ENCODE measurements around the gene ICA1L. TPM values are rescaled to one million over a fixed set of nuclear protein-coding genes. Genes with fewer than 3 reads are reported as not detected.
"Not testable (repeated sequence)": the region's sequence is repeated elsewhere in the genome, so short reads cannot be mapped to it uniquely, and the experiment has no call there.

Gene ICA1L
- total RNA-seq, 3 donors from 2014 or later: 9.5 to 14.5 (median 14.4) TPM

- TF ChIP-seq POLR2AphosphoS5 (IDR thresholded peaks at IDR 0.05) (no peak), POLR2A (IDR thresholded peaks at IDR 0.05) (no peak), CTCF (IDR thresholded peaks at IDR 0.05) (no peak)
- H3K4me1 ChIP-seq: peaks cover 0 to 4% of the 10 kb centered on the region in 2 donors
- intact Hi-C loops (cut with DNase I; ENCODE audit: low total_unique reads): no loop called here
- no peaks in the 10 kb centered on the region for H3K36me3 ChIP-seq
- peak overlapping the region; percentile 56 to 80 (median 76) for H3K4me3 ChIP-seq
- no peak for DNase-seq (ENCODE audit: low spot score in 2 of 2)
- H3K27me3 ChIP-seq: no peaks in the 10 kb centered on the region
- H3K27ac ChIP-seq: no peak overlapping the region
- H3K9me3 ChIP-seq: no peaks in the 10 kb centered on the region
Measured at GRCh38 chr2:202910698-202911097, 39.1 kb upstream of the ICA1L start.

- H3K4me1 ChIP-seq; H3K27ac ChIP-seq; H3K9me3 ChIP-seq; DNase-seq (ENCODE audit: low spot score in 2 of 2); H3K36me3 ChIP-seq; H3K27me3 ChIP-seq; intact Hi-C loops (cut with DNase I; ENCODE audit: low total_unique reads): not testable (repeated sequence)
- peak overlapping the region in 2 of 3 donors; percentile 76 to 80 for H3K4me3 ChIP-seq
Measured at GRCh38 chr2:202910250-202910649, 38.7 kb upstream of the ICA1L start.

- intact Hi-C loops (cut with DNase I; ENCODE audit: low total_unique reads): no loop called here
- H3K4me1 ChIP-seq: peaks cover 0 to 4% of the 10 kb centered on the region in 2 donors
- no peak overlapping the region for H3K4me3 ChIP-seq
Measured at GRCh38 chr2:202909394-202910192, 38.0 kb upstream of the ICA1L start.

GRCh38 chr2:202908186-202908585 lies 36.6 kb upstream of the ICA1L start:
- Histone ChIP-seq H3K4me1 (peaks cover 0 to 4% of the 10 kb centered on the region in 2 donors), H3K4me3 (no peak overlapping the region), H3K36me3 (no peaks in the 10 kb centered on the region), H3K27me3 (no peaks in the 10 kb centered on the region), H3K9me3 (no peaks in the 10 kb centered on the region), H3K27ac (no peak overlapping the region)
- DNase-seq (ENCODE audit: low spot score in 2 of 2): no peak
- intact Hi-C loops (cut with DNase I; ENCODE audit: low total_unique reads): no loop called here
- no peak for TF ChIP-seq POLR2AphosphoS5 (IDR thresholded peaks at IDR 0.05)
- no peak for TF ChIP-seq CTCF (IDR thresholded peaks at IDR 0.05)
- no peak for TF ChIP-seq POLR2A (IDR thresholded peaks at IDR 0.05)

More at GRCh38 chr2:202909394-202910192, 38.0 kb upstream of the ICA1L start:
- H3K27ac ChIP-seq: no peak overlapping the region
- no peaks in the 10 kb centered on the region for H3K9me3 ChIP-seq
- no peaks in the 10 kb centered on the region for H3K36me3 ChIP-seq
- no peaks in the 10 kb centered on the region for H3K27me3 ChIP-seq
- DNase-seq (ENCODE audit: low spot score in 2 of 2): no peak
- TF ChIP-seq CTCF (IDR thresholded peaks at IDR 0.05) (no peak), POLR2A (IDR thresholded peaks at IDR 0.05) (no peak), POLR2AphosphoS5 (IDR thresholded peaks at IDR 0.05) (no peak)

GRCh38 chr2:202905507-202905906 lies 33.9 kb upstream of the ICA1L start:
- H3K9me3 ChIP-seq; H3K4me3 ChIP-seq; H3K27me3 ChIP-seq; H3K36me3 ChIP-seq; H3K27ac ChIP-seq; H3K4me1 ChIP-seq; intact Hi-C loops (cut with DNase I; ENCODE audit: low total_unique reads); DNase-seq (ENCODE audit: low spot score in 2 of 2): not testable (repeated sequence)

GRCh38 chr2:202885190-202885589 lies 13.6 kb upstream of the ICA1L start:
- Histone ChIP-seq H3K4me1 (no peaks in the 10 kb centered on the region), H3K4me3 (no peak overlapping the region), H3K27ac (no peak overlapping the region), H3K36me3 (no peaks in the 10 kb centered on the region), H3K9me3 (no peaks in the 10 kb centered on the region), H3K27me3 (no peaks in the 10 kb centered on the region)
- intact Hi-C loops (cut with DNase I; ENCODE audit: low total_unique reads): no loop called here
- TF ChIP-seq POLR2A (IDR thresholded peaks at IDR 0.05) (no peak), POLR2AphosphoS5 (IDR thresholded peaks at IDR 0.05) (no peak), CTCF (IDR thresholded peaks at IDR 0.05) (no peak)
- no peak for DNase-seq (ENCODE audit: low spot score in 2 of 2)
